Type B pancreatic cell (in vitro differentiated cells): Measurements from ENCODE around the gene VIT. TPM values are rescaled to one million over a fixed set of nuclear protein-coding genes. Genes with fewer than 3 reads are reported as not detected.

Source experiments
- DNase-seq: peaks from one replicate; pipeline ENCODE4 v3.0.0; 2021; ENCODE audit warnings: mixed read lengths; ENCODE audit not compliant: unreplicated experiment; ENCODE audit errors: extremely low spot score
- H3K27ac Mint-ChIP-seq: 2 replicates; pipeline ENCODE4 v1.8.0; 2021; ENCODE audit warnings: mild to moderate bottlenecking, mixed read lengths
- H3K27me3 Mint-ChIP-seq: 2 replicates; pipeline ENCODE4 v1.8.0; 2021; ENCODE audit warnings: mixed read lengths
- H3K36me3 Mint-ChIP-seq: 2 replicates; pipeline ENCODE4 v1.8.0; 2021; ENCODE audit warnings: mixed read lengths
- H3K4me1 Mint-ChIP-seq: one replicate; pipeline ENCODE4 v1.8.0; 2021; ENCODE audit warnings: mixed read lengths; ENCODE audit not compliant: unreplicated experiment
- H3K4me3 Mint-ChIP-seq: 2 replicates; pipeline ENCODE4 v1.8.0; 2021; ENCODE audit warnings: mild to moderate bottlenecking, mixed read lengths
- H3K9me3 Mint-ChIP-seq: 2 replicates; pipeline ENCODE4 v1.8.0; 2021; ENCODE audit warnings: mixed read lengths
- total RNA-seq: library from RNA; stranded (reverse); gene quantifications from 2 replicates; pipeline ENCODE4 v1.2.1, GENCODE V29; 2021; ENCODE audit warnings: low replicate concordance
- TF ChIP-seq, protein P1 (sequence below): fragments of 200-600 bp; sonication (generic); conservative IDR thresholded peaks from 2 replicates; pipeline ENCODE4 v1.5.0; 2021; ENCODE audit warnings: antibody characterized with exemption, mild to moderate bottlenecking

The VIT gene
- total RNA-seq, 1 donor from 2014 or later = 1.2 TPM

DNA sequence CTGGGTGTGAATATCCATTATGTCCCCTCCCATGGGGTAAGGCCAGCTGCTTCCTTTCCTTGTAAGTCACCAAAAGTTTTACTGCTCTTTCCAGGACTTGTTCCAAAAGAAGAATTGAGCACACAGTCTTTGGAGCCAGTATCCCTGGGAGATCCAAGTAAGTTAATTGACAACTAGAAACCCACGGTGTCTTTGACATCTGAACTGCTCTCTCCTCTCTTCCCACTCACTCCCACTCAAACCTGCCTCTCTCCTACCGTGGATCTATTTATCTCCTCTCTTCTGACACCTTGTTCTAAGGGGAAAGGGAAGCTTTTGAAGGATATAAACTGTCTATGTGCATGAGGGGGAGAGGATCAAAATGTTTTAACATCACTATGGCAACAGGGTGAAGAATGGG, 86.7 kb downstream of the VIT start:
- H3K27ac Mint-ChIP-seq = no peak overlapping the region
- TF ChIP-seq, protein P1, sequence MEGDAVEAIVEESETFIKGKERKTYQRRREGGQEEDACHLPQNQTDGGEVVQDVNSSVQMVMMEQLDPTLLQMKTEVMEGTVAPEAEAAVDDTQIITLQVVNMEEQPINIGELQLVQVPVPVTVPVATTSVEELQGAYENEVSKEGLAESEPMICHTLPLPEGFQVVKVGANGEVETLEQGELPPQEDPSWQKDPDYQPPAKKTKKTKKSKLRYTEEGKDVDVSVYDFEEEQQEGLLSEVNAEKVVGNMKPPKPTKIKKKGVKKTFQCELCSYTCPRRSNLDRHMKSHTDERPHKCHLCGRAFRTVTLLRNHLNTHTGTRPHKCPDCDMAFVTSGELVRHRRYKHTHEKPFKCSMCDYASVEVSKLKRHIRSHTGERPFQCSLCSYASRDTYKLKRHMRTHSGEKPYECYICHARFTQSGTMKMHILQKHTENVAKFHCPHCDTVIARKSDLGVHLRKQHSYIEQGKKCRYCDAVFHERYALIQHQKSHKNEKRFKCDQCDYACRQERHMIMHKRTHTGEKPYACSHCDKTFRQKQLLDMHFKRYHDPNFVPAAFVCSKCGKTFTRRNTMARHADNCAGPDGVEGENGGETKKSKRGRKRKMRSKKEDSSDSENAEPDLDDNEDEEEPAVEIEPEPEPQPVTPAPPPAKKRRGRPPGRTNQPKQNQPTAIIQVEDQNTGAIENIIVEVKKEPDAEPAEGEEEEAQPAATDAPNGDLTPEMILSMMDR = no peak
- H3K4me3 Mint-ChIP-seq = no peak overlapping the region
- no peaks in the 10 kb centered on the region for H3K9me3 Mint-ChIP-seq
- H3K4me1 Mint-ChIP-seq = peaks cover 6% of the 10 kb centered on the region
- H3K27me3 Mint-ChIP-seq = peaks cover 22% of the 10 kb centered on the region
- DNase-seq = no peak
- no peaks in the 10 kb centered on the region for H3K36me3 Mint-ChIP-seq

DNA sequence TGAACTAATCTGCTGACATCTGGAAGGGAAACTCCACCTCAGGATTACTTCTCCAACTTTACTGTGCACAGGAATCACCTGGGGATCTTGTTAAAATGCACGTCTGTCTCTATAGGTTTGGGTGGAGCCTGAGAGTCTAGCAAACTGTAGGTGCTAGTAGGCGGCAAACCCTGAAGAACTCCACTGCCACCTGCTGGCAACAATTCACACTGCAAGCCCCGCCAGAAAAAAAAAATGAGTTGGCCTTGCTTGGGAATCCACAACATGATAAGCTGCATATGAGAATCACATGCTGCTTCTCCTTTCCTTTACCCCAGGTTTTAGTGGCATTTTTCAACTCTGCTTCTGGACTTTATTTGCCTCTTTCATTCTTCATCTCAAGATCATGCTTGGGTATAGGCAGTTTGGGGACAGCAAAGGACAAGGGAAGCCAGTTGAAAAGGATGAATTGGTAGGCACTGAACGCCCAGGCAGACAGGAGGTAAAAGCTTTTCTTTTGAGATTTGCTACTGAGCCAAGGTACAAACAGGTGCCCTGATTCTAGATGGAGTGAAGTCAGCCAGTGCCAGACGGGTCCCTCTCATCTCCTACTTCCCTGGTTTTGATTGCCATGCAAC, 88.8 kb downstream of the VIT start:
- Mint-ChIP-seq H3K27ac (no peak overlapping the region), H3K9me3 (no peaks in the 10 kb centered on the region), H3K4me1 (peaks cover 6% of the 10 kb centered on the region), H3K27me3 (peaks cover 32% of the 10 kb centered on the region), H3K36me3 (no peaks in the 10 kb centered on the region), H3K4me3 (no peak overlapping the region)
- DNase-seq = peak; percentile 75
- TF ChIP-seq, protein P1 = peak; percentile 95

- H3K4me3 Mint-ChIP-seq = no peak overlapping the region
- no peaks in the 10 kb centered on the region for H3K9me3 Mint-ChIP-seq
- H3K36me3 Mint-ChIP-seq = no peaks in the 10 kb centered on the region
- no peak for DNase-seq
- TF ChIP-seq, protein P1 = no peak
- H3K27me3 Mint-ChIP-seq = peaks cover 25% of the 10 kb centered on the region
- H3K4me1 Mint-ChIP-seq = peaks cover 6% of the 10 kb centered on the region
- H3K27ac Mint-ChIP-seq = no peak overlapping the region
Observed at GRCh38 chr2:36789181-36789804, 92.8 kb downstream of the VIT start.

DNA sequence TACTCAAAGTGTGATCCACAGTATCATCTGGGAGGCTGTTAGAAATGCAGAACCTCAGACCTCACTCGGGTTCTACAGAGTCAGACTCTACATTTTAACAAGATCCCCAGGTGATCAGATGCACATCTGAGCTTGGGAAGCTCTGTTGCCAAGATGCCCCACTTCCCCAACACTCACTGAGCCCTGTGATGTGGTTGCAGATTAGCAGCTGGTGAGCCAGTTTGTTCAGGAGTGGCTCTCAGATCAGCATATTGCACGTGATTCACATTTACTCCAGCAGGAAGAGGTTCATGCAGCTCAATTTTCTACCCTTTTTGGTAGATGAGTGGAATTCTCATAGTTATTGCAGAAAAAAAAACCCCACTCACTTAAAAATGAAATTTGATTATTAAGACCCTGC, 96.4 kb downstream of the VIT start:
- Mint-ChIP-seq H3K4me1 (no peaks in the 10 kb centered on the region), H3K27ac (no peak overlapping the region), H3K36me3 (no peaks in the 10 kb centered on the region), H3K27me3 (peaks cover 30% of the 10 kb centered on the region), H3K4me3 (no peak overlapping the region), H3K9me3 (no peaks in the 10 kb centered on the region)
- TF ChIP-seq, protein P1 = no peak
- DNase-seq = no peak

DNA sequence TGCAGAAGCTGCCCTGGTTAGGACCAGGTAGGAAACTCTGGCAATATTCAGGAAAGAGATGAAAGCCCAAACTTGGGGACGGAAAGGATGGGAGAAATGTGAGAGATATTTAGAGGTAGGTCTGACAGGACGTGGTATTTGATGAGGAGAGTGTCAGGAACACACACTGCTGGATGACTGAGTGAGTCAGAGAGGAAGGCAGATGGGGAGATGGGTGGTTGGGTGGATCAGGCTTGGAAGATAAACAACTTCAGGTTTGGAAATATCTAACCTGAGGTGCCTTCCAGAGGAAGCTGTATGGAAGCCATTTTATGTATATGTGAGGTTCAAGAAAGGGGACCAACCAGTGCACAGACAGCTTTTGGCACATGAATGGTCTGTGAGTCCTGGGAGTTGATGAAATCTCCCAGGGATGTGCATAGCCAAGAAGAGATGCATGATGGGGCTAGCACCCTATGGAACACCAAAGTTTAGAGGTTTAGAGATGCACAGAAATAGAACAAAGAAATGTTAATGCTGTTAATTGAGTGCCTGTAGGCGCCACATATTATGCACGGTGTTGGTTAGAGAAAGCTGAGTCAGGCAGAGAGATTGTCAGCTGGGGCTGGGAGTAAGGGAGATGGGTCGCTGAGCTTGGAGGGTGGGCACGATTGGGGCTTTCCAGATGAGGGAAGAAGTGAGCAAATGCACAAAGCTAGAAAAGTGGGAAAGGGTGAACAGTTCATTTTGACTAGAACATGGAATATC, 101.0 kb downstream of the VIT start:
- peaks cover 10% of the 10 kb centered on the region for H3K27me3 Mint-ChIP-seq
- TF ChIP-seq, protein P1 = no peak
- H3K27ac Mint-ChIP-seq = no peak overlapping the region

More for the DNA sequence above, 101.0 kb downstream of the VIT start:
- H3K9me3 Mint-ChIP-seq = no peaks in the 10 kb centered on the region
- no peak overlapping the region for H3K4me3 Mint-ChIP-seq
- no peak for DNase-seq
- no peaks in the 10 kb centered on the region for H3K36me3 Mint-ChIP-seq
- H3K4me1 Mint-ChIP-seq = no peaks in the 10 kb centered on the region
